A549 (cell line): Measurements from ENCODE around the gene ZBTB20. TPM values are rescaled to one million over a fixed set of nuclear protein-coding genes. Genes with fewer than 3 reads are reported as not detected.

Experiments used
- ATAC-seq, 2 experiments: fragments of 200-7000 bp in 1 of 2; fragments of >200 bp in 1 of 2; cut with Nextera tagmentation in 1 of 2; cut with Tn5 transposase in 1 of 2; 3 replicates each; pipeline versions ENCODE4 v1.8.0 to v1.9.1; 2018 to 2020; ENCODE audit warnings: mild to moderate bottlenecking in 1 of 2, moderate library complexity in 1 of 2
- CTCF ChIA-PET: fragments of 300-600 bp; sonication (Branson Sonifier 250); formaldehyde crosslinking; extraction: SDS; loops from one replicate; lab custom pipeline; 2021; ENCODE audit warnings: antibody characterized with exemption, inconsistent platforms; lab: Yijun Ruan, JAX
- POLR2A ChIA-PET: fragments of 350-600 bp; formaldehyde crosslinking; extraction: SDS; loops from one replicate; lab custom pipeline; 2021; ENCODE audit warnings: antibody characterized with exemption, inconsistent platforms; lab: Yijun Ruan, JAX
- DNase-seq, 2 experiments: peaks; one replicate each; pipeline versions ENCODE4 v3.0.0 to v3.0.0-alpha.2; 2011 to 2016; ENCODE audit warnings: low read depth in 1 of 2, low spot score in 1 of 2
- FAIRE-seq: peaks from 2 replicates; lab custom pipeline; 2011; peaks lifted over from hg19 to GRCh38; lab: Jason Lieb, UNC
- H3K27ac ChIP-seq, 2 experiments: fragments of >200 bp; sonication (Bioruptor Twin); formaldehyde crosslinking; 3 replicates each; pipeline ENCODE4 v1.5.1; 2016 to 2017
- H3K4me1 ChIP-seq: fragments of >200 bp; sonication (Bioruptor Twin); formaldehyde crosslinking; 3 replicates; pipeline ENCODE4 v1.6.1; 2016
- H3K4me2 ChIP-seq: fragments of >200 bp; sonication (Bioruptor Twin); formaldehyde crosslinking; 3 replicates; pipeline ENCODE4 v1.6.1; 2016
- H3K4me3 ChIP-seq: fragments of >200 bp; sonication (Bioruptor Twin); formaldehyde crosslinking; 3 replicates; pipeline ENCODE4 v1.5.1; 2016
- H3K9me3 ChIP-seq: fragments of >200 bp; sonication (Bioruptor Twin); formaldehyde crosslinking; 3 replicates; pipeline ENCODE4 v1.6.1; 2016
- BHLHE40 ChIP-seq: IDR thresholded peaks from 2 replicates; pipeline ENCODE4 v1.6.1; 2012; ENCODE audit warnings: low read depth, low read length, inconsistent platforms
- CBX2 ChIP-seq: fragments of 200-600 bp; sonication (generic); IDR thresholded peaks from 2 replicates; pipeline ENCODE4 v1.6.1; 2016; ENCODE audit warnings: low read depth, mild to moderate bottlenecking, borderline replicate concordance
- CBX8 ChIP-seq: fragments of 200-600 bp; sonication (generic); IDR thresholded peaks from 2 replicates; pipeline ENCODE4 v1.6.1; 2016
- CHD2 ChIP-seq: fragments of 150-350 bp; IDR thresholded peaks from 2 replicates; pipeline ENCODE4 v1.6.1; 2014; ENCODE audit warnings: low read length; ENCODE audit not compliant: partially characterized antibody
- EP300 ChIP-seq, 2 experiments: fragments of >200 bp; sonication (Bioruptor Twin); formaldehyde crosslinking; IDR thresholded peaks; 2 replicates in 1 of 2; 3 replicates in 1 of 2; pipeline ENCODE4 v1.6.1; 2016 to 2017
- GATA3 ChIP-seq: IDR thresholded peaks from 2 replicates; pipeline ENCODE4 v1.6.1; 2012; ENCODE audit warnings: borderline replicate concordance
- HDAC2 ChIP-seq: fragments of 200-600 bp; sonication (generic); IDR thresholded peaks from 2 replicates; pipeline ENCODE4 v1.6.1; 2016
- HMGXB4 ChIP-seq: fragments of 250-450 bp; sonication (Bioruptor Pico); IDR thresholded peaks from 2 replicates; pipeline ENCODE4 v1.5.0; 2021; ENCODE audit warnings: mild to moderate bottlenecking, moderate library complexity, borderline replicate concordance
- HOXA7 ChIP-seq: fragments of 250-450 bp; sonication (Bioruptor Pico); IDR thresholded peaks from 2 replicates; pipeline ENCODE4 v1.5.0; 2020; ENCODE audit warnings: mild to moderate bottlenecking, moderate library complexity
- HOXB13 ChIP-seq: fragments of 250-450 bp; sonication (Bioruptor Pico); IDR thresholded peaks from 2 replicates; pipeline ENCODE4 v1.5.0; 2020; ENCODE audit warnings: low read depth, mild to moderate bottlenecking, moderate library complexity
- HOXB5 ChIP-seq: fragments of 250-450 bp; sonication (Bioruptor Pico); IDR thresholded peaks from 2 replicates; pipeline ENCODE4 v1.5.0; 2020; ENCODE audit warnings: mild to moderate bottlenecking, moderate library complexity
- JUN ChIP-seq, 2 experiments: fragments of >200 bp; sonication (Bioruptor Twin); formaldehyde crosslinking; IDR thresholded peaks; 2 replicates in 1 of 2; 3 replicates in 1 of 2; pipeline ENCODE4 v1.6.1; 2016 to 2017
- JUNB ChIP-seq: fragments of >200 bp; sonication (Bioruptor Twin); formaldehyde crosslinking; IDR thresholded peaks from 2 replicates; pipeline ENCODE4 v1.6.1; 2016
- MAFK ChIP-seq: fragments of 450-650 bp; IDR thresholded peaks from 2 replicates; pipeline ENCODE4 v1.6.1; 2014; ENCODE audit not compliant: partially characterized antibody
- NR3C1 ChIP-seq: fragments of >200 bp; sonication (Bioruptor Twin); formaldehyde crosslinking; IDR thresholded peaks from 3 replicates; pipeline ENCODE4 v1.6.1; 2017
- RFX5 ChIP-seq: fragments of 450-650 bp; IDR thresholded peaks from 2 replicates; pipeline ENCODE4 v1.7.1; 2014; ENCODE audit warnings: antibody characterized with exemption, mild to moderate bottlenecking, moderate library complexity
- USF2 ChIP-seq: fragments of 450-650 bp; IDR thresholded peaks from 2 replicates; pipeline ENCODE4 v1.6.1; 2014; ENCODE audit warnings: antibody characterized with exemption
- WGBS: methylation state at CpG from one replicate; pipeline ENCODE4 v1.1.6; 2017; ENCODE audit errors: missing lambda C conversion rate; 5-methylcytosine and 5-hydroxymethylcytosine counted together
- polyA plus RNA-seq, 4 experiments: library from polyadenylated mRNA; depleted of rRNA in 3 of 4; stranded (reverse); fragments of >200 nt; fragmentation: RNase III in 1 of 4; extraction: RNeasy Plus Mini Kit Qiagen cat#74134 plus additional on column Dnase treatment in 1 of 4; gene quantifications; 2 replicates in 3 of 4; 3 replicates in 1 of 4; pipeline ENCODE4 v1.2.3, GENCODE V29; 2011 to 2017
- TF ChIP-seq, protein P1 (sequence below): fragments of 250-450 bp; sonication (Bioruptor Pico); IDR thresholded peaks from 2 replicates; pipeline ENCODE4 v1.5.0; 2020; ENCODE audit warnings: low read depth, mild to moderate bottlenecking, moderate library complexity

Gene ZBTB20
- polyA plus RNA-seq, 2 of the 4 experiments (the other 2 are of a cell fraction), result 0.85 to 5.0 TPM

- POLR2A ChIA-PET, result no interaction called here
- no peak overlapping the region for H3K27ac ChIP-seq
- FAIRE-seq, result no peak
- peaks cover 7% of the 10 kb centered on the region for H3K4me1 ChIP-seq
- no peak overlapping the region for H3K4me2 ChIP-seq
- no peak for TF ChIP-seq CBX2
- TF ChIP-seq CBX8, result no peak
- TF ChIP-seq JUN (IDR thresholded peaks at IDR 0.05), result no peak
- TF ChIP-seq BHLHE40, result no peak
- no peak for TF ChIP-seq EP300 (IDR thresholded peaks at IDR 0.05)
- TF ChIP-seq HOXA7 (CRISPR knock-in tag), result no peak
- TF ChIP-seq GATA3, result no peak
- TF ChIP-seq, protein P1, sequence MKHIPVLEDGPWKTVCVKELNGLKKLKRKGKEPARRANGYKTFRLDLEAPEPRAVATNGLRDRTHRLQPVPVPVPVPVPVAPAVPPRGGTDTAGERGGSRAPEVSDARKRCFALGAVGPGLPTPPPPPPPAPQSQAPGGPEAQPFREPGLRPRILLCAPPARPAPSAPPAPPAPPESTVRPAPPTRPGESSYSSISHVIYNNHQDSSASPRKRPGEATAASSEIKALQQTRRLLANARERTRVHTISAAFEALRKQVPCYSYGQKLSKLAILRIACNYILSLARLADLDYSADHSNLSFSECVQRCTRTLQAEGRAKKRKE, result no peak
- TF ChIP-seq NR3C1, result no peak
- no peak for TF ChIP-seq MAFK
- TF ChIP-seq, all 56 proteins: peak for 0
- DNase-seq (no peak), ATAC-seq (no peak)
- CTCF ChIA-PET, result interaction anchor here (0.6 to 0.9 kb wide), 2 partner anchors 10 to 16 kb away, joined by 3 read pairs; no protein-coding TSS in a partner anchor
- H3K9me3 ChIP-seq, result no peaks in the 10 kb centered on the region
- H3K4me3 ChIP-seq, result no peak overlapping the region
- 97% methylated on average over 1 of the region's 1 CpG for WGBS
Observed at GRCh38 chr3:114873591-114873990, 273.5 kb downstream of the ZBTB20 start.

- WGBS, result 96% methylated on average over 1 of the region's 1 CpG
- ATAC-seq, result no peak
- TF ChIP-seq HOXB13 (CRISPR knock-in tag), result no peak
- TF ChIP-seq HMGXB4 (CRISPR knock-in tag), result no peak
- TF ChIP-seq JUNB, result no peak
- TF ChIP-seq CHD2, result no peak
- TF ChIP-seq HDAC2, result no peak
- TF ChIP-seq BHLHE40, result no peak
- TF ChIP-seq, all 56 proteins: peak for 0
- Histone ChIP-seq H3K27ac (no peak overlapping the region), H3K4me3 (no peak overlapping the region), H3K4me1 (no peaks in the 10 kb centered on the region), H3K9me3 (no peaks in the 10 kb centered on the region), H3K4me2 (no peak overlapping the region)
- POLR2A ChIA-PET, result no interaction called here
- DNase-seq (no peak), FAIRE-seq (no peak)
- CTCF ChIA-PET, result no interaction called here
Observed at GRCh38 chr3:114872588-114872987, 274.5 kb downstream of the ZBTB20 start.

DNA sequence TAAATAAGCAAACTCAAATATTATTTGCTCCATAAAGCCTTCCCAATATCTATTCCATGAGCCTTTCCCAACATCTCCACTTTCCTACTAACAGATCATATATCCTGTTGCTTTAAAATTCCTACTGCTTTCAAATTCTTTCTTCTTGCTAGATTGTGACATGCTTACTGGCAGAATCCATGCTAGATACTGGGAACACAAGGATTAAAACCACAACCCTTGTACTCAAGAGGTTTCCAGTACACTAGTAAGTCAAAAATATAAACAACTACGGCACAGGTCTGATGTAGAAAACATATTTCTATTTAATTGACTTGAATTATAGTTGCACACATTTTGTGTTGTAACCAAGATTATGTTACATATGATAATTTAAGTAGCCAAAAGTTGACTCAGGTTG is 275.0 kb downstream of the ZBTB20 start:
- Histone ChIP-seq H3K4me3 (no peak overlapping the region), H3K27ac (no peak overlapping the region), H3K9me3 (no peaks in the 10 kb centered on the region), H3K4me1 (no peaks in the 10 kb centered on the region), H3K4me2 (no peak overlapping the region)
- no peak for DNase-seq
- ATAC-seq, result no peak
- POLR2A ChIA-PET, result no interaction called here
- no peak for FAIRE-seq
- 90% methylated on average over 1 of the region's 1 CpG for WGBS
- CTCF ChIA-PET, result no interaction called here
- TF ChIP-seq RFX5 (no peak), EP300 (IDR thresholded peaks at IDR 0.05) (no peak), BHLHE40 (no peak), HOXB5 (CRISPR knock-in tag) (no peak), USF2 (no peak)
